Panc1 (cell line): Measurements from ENCODE around the gene MAPK4. TPM values are rescaled to one million over a fixed set of nuclear protein-coding genes. Genes with fewer than 3 reads are reported as not detected.

Experiments
- ATAC-seq: fragments of 200-7000 bp; cut with Tn5 transposase; 2 replicates; pipeline ENCODE4 v1.9.1; 2020; ENCODE audit warnings: mild to moderate bottlenecking, moderate library complexity
- BruUV-seq: library from RNA; stranded (reverse); fragments of 400-500 nt; replicated peaks from 2 replicates; lab custom pipeline; 2021; lab: Mats Ljungman, UMichigan
- CTCF ChIA-PET: fragments of 300-600 bp; sonication (Branson Sonifier 250); formaldehyde crosslinking; loops from one replicate; lab custom pipeline; 2022; ENCODE audit warnings: antibody characterized with exemption; lab: Charles Lee
- POLR2A ChIA-PET: fragments of 300-600 bp; sonication (Branson Sonifier 250); formaldehyde crosslinking; loops from one replicate; lab custom pipeline; 2022; ENCODE audit warnings: antibody characterized with exemption; lab: Charles Lee
- DNase-seq: peaks from one replicate; pipeline ENCODE4 v3.0.0-alpha.2; 2010; ENCODE audit warnings: low read depth, low spot score
- H3K27ac ChIP-seq: 2 replicates; pipeline ENCODE4 v1.5.1; 2011; ENCODE audit warnings: mild to moderate bottlenecking, low read length, inconsistent platforms
- H3K27me3 ChIP-seq: fragments of 200-500 bp; sonication (Bioruptor generic); 2 replicates; pipeline ENCODE4 v1.6.0; 2014; ENCODE audit warnings: low read length, inconsistent platforms; ENCODE audit not compliant: control insufficient read depth, insufficient read depth
- H3K36me3 ChIP-seq: fragments of 200-500 bp; sonication (Bioruptor generic); 2 replicates; pipeline ENCODE4 v1.5.1; 2014; ENCODE audit warnings: inconsistent platforms, mild to moderate bottlenecking, low read length, moderate library complexity; ENCODE audit not compliant: control insufficient read depth, insufficient read depth
- H3K4me1 ChIP-seq: 2 replicates; pipeline ENCODE4 v1.5.1; 2011; ENCODE audit warnings: inconsistent platforms, mild to moderate bottlenecking, low read length, moderate library complexity; ENCODE audit not compliant: control insufficient read depth, insufficient read depth
- H3K4me3 ChIP-seq, 2 experiments: 2 replicates each; pipeline ENCODE4 v1.5.1; 2011 to 2012; ENCODE audit warnings: low read depth in 2 of 2, low read length in 2 of 2, mild to moderate bottlenecking in 2 of 2, inconsistent platforms in 1 of 2, moderate library complexity in 1 of 2
- H3K9me3 ChIP-seq: fragments of 200-500 bp; sonication (Bioruptor generic); 2 replicates; pipeline ENCODE4 v1.5.1; 2014; ENCODE audit warnings: low read depth, mild to moderate bottlenecking, inconsistent platforms, low read length, moderate library complexity; ENCODE audit not compliant: control insufficient read depth, insufficient read depth
- CTCF ChIP-seq: fragments of 450-650 bp; IDR thresholded peaks from 2 replicates; pipeline ENCODE4 v1.5.1; 2017; ENCODE audit warnings: mild to moderate bottlenecking
- POLR2AphosphoS5 ChIP-seq: IDR thresholded peaks from 2 replicates; pipeline ENCODE4 v1.6.1; 2012; ENCODE audit warnings: mild to moderate bottlenecking, low read depth, low read length, moderate library complexity
- REST ChIP-seq, 2 experiments: IDR thresholded peaks; 2 replicates each; pipeline ENCODE4 v1.6.1; 2011 to 2012; ENCODE audit warnings: low read depth in 2 of 2, control low read depth in 1 of 2, low read length in 1 of 2, mild to moderate bottlenecking in 1 of 2, moderate library complexity in 1 of 2; ENCODE audit not compliant: insufficient read depth in 1 of 2
- SIN3A ChIP-seq: IDR thresholded peaks from 2 replicates; pipeline ENCODE4 v1.6.1; 2012; ENCODE audit warnings: low read depth, mild to moderate bottlenecking, low read length, moderate library complexity, borderline replicate concordance; ENCODE audit not compliant: insufficient read depth
- TCF7L2 ChIP-seq: IDR thresholded peaks from 2 replicates; pipeline ENCODE4 v1.6.1; 2011; ENCODE audit warnings: mild to moderate bottlenecking, low read depth, low read length, inconsistent platforms
- in situ Hi-C: cut with HindIII; loops from 2 replicates; pipeline ENCODE4 v1.10.0; 2016; ENCODE audit warnings: low sequenced_read_pairs, low pct_unique_long_range_greater_than_20kb
- intact Hi-C: fragments of 100-400 bp; cut with micrococcal nuclease; formaldehyde crosslinking; loops from one replicate; pipeline ENCODE4 v1.10.0; 2022; ENCODE audit not compliant: unreplicated experiment
- total RNA-seq: library from RNA; stranded (reverse); gene quantifications from one replicate; pipeline ENCODE4 v1.2.1, GENCODE V29; 2021; ENCODE audit not compliant: unreplicated experiment

MAPK4 gene
- total RNA-seq, 1 experiment from 2014 or later = not detected

GRCh38 chr18:50682852-50683251 lies 123.0 kb downstream of the MAPK4 start:
- intact Hi-C loops (no loop called here), in situ Hi-C loops (no loop called here)
- BruUV-seq = no TSS peak
- no peaks in the 10 kb centered on the region for H3K9me3 ChIP-seq
- ATAC-seq (no peak), DNase-seq (no peak)
- H3K4me1 ChIP-seq = no peaks in the 10 kb centered on the region
- no peak overlapping the region for H3K4me3 ChIP-seq
- TF ChIP-seq TCF7L2 (no peak), POLR2AphosphoS5 (no peak), CTCF (no peak), SIN3A (no peak), REST (IDR thresholded peaks at IDR 0.05; ENCODE audit: insufficient read depth in 1 of 2, low read depth in 2 of 2, low read length in 1 of 2) (no peak)
- no peaks in the 10 kb centered on the region for H3K36me3 ChIP-seq
- H3K27ac ChIP-seq = no peak overlapping the region
- CTCF ChIA-PET = no interaction called here
- POLR2A ChIA-PET = no interaction called here
- H3K27me3 ChIP-seq = no peaks in the 10 kb centered on the region; the same call in 1 of the 2 replicates

- DNase-seq (no peak), ATAC-seq (no peak)
- in situ Hi-C loops (no loop called here), intact Hi-C loops (no loop called here)
- no TSS peak for BruUV-seq
- no peak overlapping the region for H3K4me3 ChIP-seq
- H3K4me1 ChIP-seq = no peaks in the 10 kb centered on the region
- H3K9me3 ChIP-seq = no peaks in the 10 kb centered on the region
- H3K36me3 ChIP-seq = no peaks in the 10 kb centered on the region
- CTCF ChIA-PET = no interaction called here
- H3K27me3 ChIP-seq = no peaks in the 10 kb centered on the region; the same call in 1 of the 2 replicates
- TF ChIP-seq SIN3A (no peak), REST (IDR thresholded peaks at IDR 0.05; ENCODE audit: insufficient read depth in 1 of 2, low read depth in 2 of 2, low read length in 1 of 2) (no peak), TCF7L2 (no peak), POLR2AphosphoS5 (no peak), CTCF (no peak)
- POLR2A ChIA-PET = no interaction called here
- H3K27ac ChIP-seq = no peak overlapping the region
Measured at GRCh38 chr18:50686409-50686808, 126.5 kb downstream of the MAPK4 start.
